ENCODE measurements around the gene HSF2BP.
A peak's percentile ranks its signal among the peaks of the same experiment; 100 is the strongest.
"Not testable (repeated sequence)": the region's sequence is repeated elsewhere in the genome, so short reads cannot be mapped to it uniquely, and the experiment has no call there.

Gene HSF2BP

GRCh38 chr21:43631411-43632107 lies 27.7 kb downstream of the HSF2BP start:
- Histone ChIP-seq H3K27ac (no peak overlapping the region), H3K4me3 (no peak overlapping the region)

- Histone ChIP-seq H3K4me3 (no peak overlapping the region), H3K27ac (no peak overlapping the region)
Observed at GRCh38 chr21:43627527-43627926, 31.8 kb downstream of the HSF2BP start.

DNA sequence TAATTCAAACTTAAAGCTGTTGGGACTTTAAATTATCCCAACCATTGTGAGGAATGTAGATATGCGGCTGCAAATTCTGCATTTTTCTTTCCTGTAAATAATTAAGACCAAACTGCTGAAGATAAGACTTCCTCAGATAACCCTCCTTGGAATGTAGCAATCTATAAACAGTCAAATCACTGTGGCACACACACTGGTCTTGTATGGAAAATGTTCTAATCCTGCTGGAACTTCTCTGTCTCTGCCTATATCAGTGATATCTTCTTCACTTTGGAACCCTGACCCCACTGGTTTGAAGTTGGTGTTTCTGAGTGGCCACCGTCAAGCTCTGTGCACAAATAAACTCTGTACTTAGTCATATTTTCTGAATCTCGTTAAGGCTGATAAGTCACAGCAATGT lies 32.9 kb downstream of the HSF2BP start:
- Histone ChIP-seq H3K27ac (no peak overlapping the region), H3K4me3 (no peak overlapping the region)

DNA sequence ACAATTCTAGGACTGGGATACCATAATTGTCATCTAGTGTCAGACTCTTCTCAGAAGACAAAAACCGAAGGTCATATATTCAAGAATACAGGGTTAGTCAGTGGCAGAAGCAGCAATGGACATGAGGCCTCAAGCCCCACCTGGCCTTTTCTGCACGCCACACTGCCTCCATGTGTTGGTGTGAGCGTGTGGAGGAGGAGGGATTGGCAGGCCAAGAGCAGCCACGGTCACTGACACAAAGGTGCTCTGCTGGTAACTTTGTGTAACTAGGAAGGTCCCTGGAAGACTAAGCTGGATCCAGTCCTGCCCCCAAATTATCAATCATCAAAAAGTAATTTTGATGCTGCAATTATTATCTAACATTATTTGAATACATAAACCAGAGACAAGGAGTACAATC lies 34.9 kb downstream of the HSF2BP start:
- H3K27ac ChIP-seq: no peak overlapping the region
- no peak overlapping the region for H3K4me3 ChIP-seq

DNA sequence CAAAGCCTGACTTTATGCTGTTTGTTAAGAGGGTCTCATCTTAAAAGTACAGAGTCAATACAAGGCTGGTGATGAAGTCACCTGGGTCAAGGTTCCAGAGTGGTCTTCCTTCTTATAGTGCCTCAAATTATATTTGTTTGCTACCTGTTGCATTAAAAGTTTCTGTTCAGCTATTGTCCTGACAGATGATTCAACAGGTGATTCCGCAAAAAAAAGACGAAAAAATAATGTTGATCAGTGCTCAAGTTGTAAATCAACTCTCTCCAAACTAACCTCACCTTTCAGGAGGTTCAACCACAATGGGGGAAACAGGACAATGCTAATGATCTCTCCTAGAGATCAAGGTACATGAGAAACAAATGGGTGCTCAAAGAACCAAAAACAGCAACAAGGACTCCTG lies 35.7 kb downstream of the HSF2BP start:
- no peak overlapping the region for H3K4me3 ChIP-seq
- no peak overlapping the region for H3K27ac ChIP-seq

DNA sequence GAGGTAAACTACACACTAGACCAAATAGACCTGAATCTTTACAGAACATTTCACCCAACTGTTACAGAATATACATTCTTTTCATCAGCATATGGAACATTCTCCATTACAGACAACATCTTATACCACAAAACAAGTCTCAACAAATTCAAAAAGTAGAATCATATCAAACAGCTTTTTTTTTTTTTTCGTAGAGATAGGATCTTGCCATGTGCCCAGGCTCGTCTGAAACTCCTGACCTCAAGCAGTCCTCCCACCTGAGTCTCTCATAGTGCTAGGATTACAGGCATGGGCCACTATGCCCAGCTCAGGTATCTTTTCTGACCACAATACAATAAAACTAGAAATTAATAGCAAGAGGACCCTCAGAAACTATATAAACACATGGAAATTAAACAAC lies 36.5 kb downstream of the HSF2BP start:
- Histone ChIP-seq H3K4me3 (no peak overlapping the region), H3K27ac (no peak overlapping the region)

DNA sequence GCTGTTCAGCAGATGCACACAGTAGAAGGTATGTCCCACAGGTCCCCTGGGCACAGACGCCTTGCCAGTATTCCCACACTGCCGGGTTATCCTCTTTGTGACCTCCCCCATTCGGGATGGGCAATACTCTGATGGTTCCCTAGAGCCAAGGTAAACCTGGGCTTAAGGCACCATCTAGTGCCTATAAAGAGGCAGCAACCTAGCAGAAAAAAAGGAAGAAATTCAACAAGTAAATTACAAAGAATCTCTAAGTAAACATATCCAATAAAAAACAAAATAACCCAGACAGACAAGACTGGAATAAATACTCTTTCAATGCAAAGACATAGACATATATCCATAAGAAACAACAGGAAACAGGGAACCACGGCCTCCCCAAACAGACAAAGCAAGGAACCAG lies 39.4 kb downstream of the HSF2BP start:
- Histone ChIP-seq H3K27ac (no peak overlapping the region), H3K4me3 (no peak overlapping the region)

GRCh38 chr21:43619344-43619743 lies 39.9 kb downstream of the HSF2BP start:
- H3K4me3 ChIP-seq: no peak overlapping the region
- no peak overlapping the region for H3K27ac ChIP-seq

GRCh38 chr21:43618940-43619339 lies 40.3 kb downstream of the HSF2BP start:
- no peak overlapping the region for H3K4me3 ChIP-seq

DNA sequence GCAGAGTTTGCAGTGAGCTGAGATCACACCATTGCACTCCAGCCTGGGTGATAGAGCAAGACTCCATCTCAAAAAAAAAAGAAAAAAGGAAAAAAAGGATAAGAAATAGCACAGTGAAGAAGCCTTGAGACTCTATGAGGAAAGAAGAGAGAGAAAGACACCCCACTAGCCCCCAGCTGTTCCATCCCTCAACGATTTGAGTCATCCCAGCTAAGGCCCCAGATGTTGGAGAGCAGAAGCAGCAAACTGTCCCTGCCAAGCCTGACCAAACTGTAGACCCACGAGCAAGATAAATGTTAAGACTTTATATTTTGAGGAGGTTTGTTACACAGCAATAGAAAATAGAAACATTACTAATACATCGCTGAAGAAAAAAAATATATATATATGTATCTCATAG lies 42.4 kb downstream of the HSF2BP start:
- H3K27ac ChIP-seq, H3K4me3 ChIP-seq: not testable (repeated sequence)

More at GRCh38 chr21:43618940-43619339, 40.3 kb downstream of the HSF2BP start:
- H3K27ac ChIP-seq: no peak overlapping the region

DNA sequence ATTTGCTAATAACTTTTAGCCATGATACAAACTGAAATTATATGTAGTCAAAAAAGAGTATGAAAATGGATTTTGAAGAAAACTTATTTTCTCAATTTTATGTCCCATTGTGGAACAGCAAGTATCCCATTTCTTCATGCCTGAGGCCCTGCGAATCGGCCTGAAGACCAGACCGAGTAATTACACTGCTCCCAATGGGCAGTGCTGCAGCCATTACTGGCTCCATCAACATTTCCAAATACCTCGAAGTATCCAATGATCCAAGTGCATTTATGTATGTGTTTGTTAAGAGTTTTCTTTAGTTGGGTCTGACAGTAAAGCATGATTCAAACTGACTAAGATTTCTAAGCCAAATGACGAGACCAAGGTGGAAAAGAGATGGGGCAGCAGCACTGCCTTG lies 44.4 kb downstream of the HSF2BP start:
- Histone ChIP-seq H3K27ac (no peak overlapping the region), H3K4me3 (no peak overlapping the region)

GRCh38 chr21:43613755-43614638 lies 45.3 kb downstream of the HSF2BP start:
- H3K4me3 ChIP-seq: no peak overlapping the region
- no peak overlapping the region for H3K27ac ChIP-seq

- Histone ChIP-seq H3K4me3 (no peak overlapping the region), H3K27ac (peak overlapping the region in 2 of 21 experiments; percentile 14 to 65)
Observed at GRCh38 chr21:43611598-43612369, 47.5 kb downstream of the HSF2BP start.

DNA sequence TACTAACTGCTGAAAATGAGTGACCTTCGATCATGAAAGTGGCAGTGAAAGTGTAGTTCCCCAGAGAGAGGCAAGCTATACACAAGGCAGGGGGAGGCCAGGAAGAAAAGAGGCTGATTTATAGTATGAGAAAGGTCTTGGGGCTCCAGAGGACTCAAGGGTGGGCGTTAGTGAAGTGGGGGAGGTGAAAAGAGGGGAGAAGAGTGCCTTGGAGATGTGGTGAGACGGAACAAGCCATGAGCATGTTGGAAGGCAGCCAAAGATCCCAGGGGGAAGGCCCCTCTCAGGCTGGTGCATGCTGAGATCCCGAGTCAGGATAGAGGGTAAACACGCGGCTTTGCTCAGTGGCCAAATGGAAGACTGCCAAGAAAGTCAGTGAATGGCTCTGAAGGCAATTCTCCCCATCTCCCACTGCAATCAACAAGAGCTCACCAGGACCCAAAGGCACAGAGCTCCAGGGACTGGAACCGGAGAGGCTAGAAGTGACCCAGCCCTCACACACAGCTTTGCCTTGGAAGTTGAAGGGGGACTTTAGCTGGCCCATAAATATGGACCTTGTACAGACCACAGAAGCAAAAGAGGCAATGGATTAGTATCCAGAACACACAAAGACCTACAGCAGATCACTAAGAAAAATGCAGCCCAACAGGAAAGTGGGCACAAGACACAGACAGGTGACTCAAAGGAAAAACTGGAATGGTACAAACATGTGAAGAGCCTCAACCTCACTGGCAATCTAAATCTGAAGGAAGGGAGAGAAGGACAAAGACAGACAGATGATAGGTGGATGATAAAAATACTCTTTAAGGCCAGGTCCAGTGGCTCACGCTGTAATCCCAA lies 49.6 kb downstream of the HSF2BP start:
- Histone ChIP-seq H3K4me3 (no peak overlapping the region), H3K27ac (peak overlapping the region in 2 of 21 experiments; percentile 39 to 46)

DNA sequence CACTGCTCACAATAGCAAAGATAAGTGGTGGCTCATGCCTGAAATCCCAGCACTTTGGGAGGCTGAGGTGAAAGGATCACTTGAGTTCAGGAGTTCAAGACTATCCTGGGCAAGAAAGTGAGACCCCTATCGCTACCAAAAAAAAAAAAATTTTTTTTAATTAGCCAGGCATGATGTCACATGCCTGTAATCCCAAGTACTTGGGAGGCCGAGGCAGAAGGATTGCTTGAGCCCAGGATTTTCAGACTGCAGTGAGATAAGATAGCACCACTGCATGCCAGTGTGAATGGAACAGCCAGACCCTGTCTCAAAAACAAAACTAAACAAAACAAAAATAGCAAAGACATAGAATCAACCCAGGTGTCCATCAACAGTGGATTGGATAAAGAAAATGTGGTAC lies 50.6 kb downstream of the HSF2BP start:
- peak overlapping the region in 1 of 21 experiments; percentile 46 for H3K27ac ChIP-seq

GRCh38 chr21:43608225-43608624 lies 51.1 kb downstream of the HSF2BP start:
- Histone ChIP-seq H3K27ac (peak overlapping the region in 1 of 21 experiments; percentile 46), H3K4me3 (no peak overlapping the region)

More for the DNA sequence above, 50.6 kb downstream of the HSF2BP start:
- no peak overlapping the region for H3K4me3 ChIP-seq

DNA sequence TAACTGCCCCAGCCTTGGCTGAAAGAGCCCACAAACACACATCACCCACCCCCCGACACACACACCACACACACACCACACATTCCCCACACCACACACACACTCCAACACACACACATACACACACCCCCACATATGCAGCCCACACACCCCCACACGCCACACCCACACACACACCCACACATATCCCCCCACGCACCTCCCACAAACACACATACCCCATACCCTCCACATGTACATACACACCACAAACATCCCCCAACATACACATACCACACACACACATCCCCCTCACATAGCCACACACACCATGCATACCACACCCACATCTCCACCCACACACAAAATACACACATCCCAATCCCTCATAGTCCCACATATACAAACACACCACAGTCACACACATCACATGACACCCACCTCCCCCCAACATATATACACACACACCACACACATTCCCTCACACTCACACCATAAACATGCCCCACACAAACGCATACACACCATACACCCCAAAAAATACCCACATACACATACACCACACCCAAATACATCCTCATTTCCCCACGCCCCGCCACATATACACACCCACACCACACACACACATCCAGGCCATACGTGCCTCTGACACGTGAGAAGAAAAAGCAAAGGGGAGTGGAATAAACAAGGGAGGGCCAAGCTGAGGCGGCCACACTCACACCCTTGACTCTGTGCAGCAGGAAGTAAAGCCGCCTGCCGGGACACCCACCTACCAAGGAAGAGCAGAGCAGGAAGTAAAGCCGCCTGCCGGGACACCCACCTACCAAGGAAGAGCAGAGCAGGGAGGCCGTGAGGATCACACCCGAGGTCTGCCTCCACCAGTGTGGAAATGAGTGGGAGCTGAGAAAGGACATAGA lies 53.7 kb downstream of the HSF2BP start:
- no peak overlapping the region for H3K4me3 ChIP-seq
- H3K27ac ChIP-seq: peak overlapping the region in 1 of 21 experiments; percentile 21

DNA sequence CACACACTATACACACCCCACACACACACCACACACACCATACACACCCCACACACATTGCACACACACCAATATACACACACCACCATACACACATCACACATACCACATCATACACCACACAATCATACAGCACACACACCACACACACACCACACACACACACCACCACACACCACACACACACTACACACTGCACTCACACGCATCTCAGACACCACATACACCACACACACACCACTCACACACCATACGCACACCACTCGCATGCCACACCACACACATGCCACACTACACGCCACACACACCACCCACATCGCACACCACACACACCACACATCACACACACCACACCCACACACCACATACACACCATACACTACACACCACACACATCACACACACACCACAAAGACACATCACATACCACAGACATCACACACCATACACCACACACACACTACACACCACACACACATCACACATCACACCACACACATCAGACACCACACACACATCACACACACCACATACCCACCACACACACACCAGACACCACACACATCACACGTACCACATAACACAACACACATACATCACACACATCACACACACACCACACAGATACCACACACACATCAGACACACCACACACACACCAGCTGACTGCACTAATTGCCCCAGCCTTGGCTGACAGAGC lies 54.6 kb downstream of the HSF2BP start:
- Histone ChIP-seq H3K4me3 (no peak overlapping the region), H3K27ac (peak overlapping the region in 9 of 21 experiments; percentile 17 to 80 (median 63))
